Measurements from ENCODE around the gene KIF6.

The KIF6 gene

DNA sequence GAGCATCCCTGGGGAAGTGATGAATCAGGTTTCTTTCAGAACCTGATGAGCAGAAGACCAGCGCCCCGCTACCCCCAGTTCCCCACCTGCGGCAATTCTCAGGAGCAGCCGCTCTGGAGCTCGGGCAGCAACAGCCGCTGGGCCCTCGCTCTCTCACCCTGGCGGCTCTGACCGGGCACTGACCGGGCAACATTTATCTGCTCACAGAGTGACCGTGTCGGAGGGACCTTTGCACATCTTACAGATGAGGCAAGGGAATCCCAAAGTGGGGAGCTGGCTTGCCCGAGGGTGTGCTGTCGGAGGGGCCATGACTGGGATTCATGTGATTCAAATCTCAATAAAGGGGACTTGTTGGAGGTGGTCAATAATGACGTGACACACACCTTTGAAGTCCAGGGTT is 376.5 kb downstream of the KIF6 start:
- DNase-seq (ENCODE audit: low read depth, low spot score), result no peak

DNA sequence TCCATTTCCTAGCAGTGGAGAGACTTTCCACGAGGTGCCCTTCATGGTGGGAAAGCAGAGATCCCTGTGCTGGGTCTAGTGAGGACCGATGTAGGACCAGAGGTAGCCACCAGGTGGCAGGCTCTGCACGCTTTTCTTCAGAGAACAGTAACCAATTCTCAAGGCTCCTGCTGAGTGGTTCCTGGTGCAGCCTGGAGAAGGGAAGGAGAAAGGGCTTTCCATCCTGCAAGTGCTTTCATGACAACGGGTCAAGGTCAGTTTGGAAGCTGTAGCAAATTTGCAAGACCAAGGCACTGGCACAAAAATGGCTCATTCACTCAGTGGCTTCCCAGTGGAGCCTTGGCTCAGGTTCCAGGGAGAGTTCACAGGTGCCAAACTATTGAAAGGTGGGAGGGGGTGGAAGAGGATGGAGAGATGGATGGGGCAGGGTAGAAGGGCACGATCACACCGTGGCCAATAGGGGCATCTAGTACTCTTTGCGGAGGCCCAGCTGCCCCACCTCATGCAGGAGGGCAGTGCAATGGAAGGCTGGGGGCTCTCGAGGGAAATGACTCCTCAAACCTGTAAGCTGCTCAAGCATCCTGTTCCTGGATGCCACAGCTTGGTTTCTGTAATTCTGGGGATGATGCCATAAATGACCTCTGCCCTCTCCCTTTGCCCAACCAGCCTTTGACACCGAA is 377.2 kb downstream of the KIF6 start:
- DNase-seq (ENCODE audit: low read depth, low spot score), result peak; percentile 4

DNA sequence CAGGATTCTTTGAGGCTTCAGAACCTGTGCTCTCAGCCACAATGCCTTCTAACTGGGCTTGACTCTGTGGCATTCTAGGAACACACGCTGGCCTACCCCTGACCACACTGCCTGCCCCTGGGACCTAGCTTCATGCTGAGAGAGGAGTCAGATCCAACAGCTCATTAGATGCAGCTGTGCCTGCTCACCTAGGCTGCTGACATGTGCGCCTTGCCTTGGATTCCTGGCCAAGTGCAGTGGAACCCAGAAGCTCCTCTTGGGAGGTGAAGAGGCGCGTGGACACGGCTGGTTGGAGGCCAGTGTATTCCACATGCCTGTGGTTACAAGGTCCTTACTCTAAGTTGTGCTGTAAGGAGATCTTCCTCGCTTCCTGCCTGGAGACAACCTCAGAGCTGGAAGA is 378.0 kb downstream of the KIF6 start:
- no peak for DNase-seq (ENCODE audit: low read depth, low spot score)

DNA sequence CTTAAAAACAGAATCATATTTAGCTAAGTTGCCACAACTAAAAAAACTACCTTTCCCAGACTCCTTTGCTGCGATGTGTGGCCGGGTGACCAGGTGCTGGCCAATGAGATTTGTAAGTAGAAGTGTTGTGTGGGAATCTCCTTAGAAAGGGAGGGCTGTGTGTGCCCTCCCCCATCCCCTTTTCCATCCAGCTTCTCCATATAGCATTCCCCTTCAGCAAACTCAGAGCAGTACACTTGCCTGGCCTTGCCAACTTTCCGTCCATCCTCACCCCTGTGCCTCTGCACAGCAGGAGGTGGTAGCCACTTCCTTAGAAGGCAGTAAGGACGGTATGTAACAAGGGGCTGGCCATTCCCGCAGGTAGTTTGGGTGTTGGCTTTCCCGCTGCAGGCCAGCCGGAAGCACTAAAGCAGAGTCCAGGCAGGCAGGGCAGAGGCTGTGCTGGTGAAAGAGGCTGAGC is 380.4 kb downstream of the KIF6 start:
- DNase-seq (ENCODE audit: low read depth, low spot score), result no peak

DNA sequence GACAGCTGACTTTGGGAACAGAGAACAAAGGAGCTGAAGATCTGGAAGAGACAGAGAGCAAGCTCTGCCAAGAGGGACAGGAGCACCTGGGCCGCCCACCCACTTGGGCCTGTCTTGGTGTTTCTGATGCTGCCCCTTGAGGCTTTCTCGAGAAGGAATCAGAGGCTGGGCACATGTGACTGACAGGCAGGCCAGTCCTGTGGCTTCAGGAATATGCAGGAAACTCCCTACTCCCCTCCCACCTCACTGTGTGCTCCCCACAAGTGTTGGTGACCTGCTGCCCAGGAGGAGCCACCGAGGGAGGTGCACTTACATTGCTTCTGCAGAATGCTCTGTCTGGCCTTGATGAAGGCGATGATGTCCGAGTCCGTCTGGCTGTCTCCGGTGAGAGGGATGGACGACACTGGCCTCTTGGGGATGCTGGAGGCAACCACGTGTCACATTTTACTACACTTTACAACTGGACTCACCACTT is 381.8 kb downstream of the KIF6 start:
- DNase-seq (ENCODE audit: low read depth, low spot score), result no peak

DNA sequence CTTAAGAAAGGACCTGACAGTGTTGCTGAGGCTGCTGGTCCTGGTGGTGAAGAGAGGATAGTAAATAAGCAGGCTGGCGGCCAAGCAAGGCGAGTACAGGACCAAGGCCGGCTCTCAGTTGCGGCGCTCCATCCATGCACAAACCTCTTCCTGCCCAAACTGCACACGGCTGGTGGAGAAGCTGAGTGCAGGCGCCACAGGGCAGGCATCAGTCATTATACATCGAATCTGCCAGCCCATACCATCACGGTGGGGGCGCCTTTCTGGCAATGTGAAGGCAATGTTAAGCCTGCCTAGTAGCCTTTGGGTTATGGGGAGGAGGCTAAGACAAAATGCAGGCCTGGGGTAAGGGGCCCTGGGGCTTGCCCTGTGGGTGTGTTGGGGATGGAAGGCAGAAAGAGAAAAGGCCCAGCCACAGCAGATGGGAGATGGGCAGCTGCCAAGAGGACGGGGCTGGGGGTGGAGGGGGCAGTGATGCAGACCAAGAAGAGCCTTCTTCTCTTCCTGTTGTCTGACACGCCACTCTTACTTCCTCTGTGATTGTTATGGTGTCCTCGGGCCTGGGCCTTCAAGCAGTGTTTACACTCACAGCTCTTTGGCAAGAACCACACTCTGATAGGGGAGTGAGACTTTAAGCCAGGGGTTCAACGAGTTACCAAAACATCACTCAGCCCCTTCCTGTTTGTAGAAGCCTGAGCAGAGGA is 382.4 kb downstream of the KIF6 start:
- DNase-seq (ENCODE audit: low read depth, low spot score), result no peak

DNA sequence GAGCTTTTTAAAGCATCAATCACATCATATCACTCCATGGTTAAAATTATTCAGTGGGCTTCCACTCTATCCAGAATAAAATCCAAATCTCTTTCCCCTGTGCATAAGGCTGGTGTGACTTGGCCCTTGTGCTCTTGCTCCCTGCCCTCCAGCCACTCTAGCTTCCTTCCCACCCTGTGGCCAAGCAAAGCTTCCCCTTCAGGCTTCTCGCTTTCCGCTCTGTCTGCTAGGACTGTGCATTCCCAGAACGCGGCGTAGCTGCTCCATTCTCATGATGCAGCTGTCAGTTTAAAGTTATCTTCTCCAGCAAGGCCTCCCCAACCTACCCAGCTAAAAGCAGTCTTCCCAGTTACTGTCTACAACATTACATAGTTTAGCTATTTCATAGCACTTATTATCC is 383.3 kb downstream of the KIF6 start:
- DNase-seq (ENCODE audit: low read depth, low spot score), result no peak

DNA sequence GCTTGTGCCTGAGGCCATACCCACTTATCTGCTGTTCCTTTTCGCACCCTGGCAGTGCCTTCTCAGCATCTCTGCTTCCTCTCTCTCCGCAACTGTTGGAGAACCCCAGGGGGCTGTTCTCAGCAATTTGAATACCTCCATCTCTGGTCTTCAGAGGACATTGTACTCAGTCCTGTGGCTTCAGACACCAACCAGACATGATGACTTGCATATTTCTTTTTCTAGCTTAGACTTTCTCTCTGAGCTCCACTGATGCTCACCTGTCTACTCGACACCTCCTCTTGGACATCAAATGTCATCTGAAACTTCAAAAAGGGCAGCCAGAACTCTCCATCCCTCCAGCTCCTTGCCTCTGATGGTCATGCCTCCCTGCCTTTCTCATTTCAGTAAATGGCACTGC is 383.9 kb downstream of the KIF6 start:
- DNase-seq (ENCODE audit: low read depth, low spot score), result no peak

DNA sequence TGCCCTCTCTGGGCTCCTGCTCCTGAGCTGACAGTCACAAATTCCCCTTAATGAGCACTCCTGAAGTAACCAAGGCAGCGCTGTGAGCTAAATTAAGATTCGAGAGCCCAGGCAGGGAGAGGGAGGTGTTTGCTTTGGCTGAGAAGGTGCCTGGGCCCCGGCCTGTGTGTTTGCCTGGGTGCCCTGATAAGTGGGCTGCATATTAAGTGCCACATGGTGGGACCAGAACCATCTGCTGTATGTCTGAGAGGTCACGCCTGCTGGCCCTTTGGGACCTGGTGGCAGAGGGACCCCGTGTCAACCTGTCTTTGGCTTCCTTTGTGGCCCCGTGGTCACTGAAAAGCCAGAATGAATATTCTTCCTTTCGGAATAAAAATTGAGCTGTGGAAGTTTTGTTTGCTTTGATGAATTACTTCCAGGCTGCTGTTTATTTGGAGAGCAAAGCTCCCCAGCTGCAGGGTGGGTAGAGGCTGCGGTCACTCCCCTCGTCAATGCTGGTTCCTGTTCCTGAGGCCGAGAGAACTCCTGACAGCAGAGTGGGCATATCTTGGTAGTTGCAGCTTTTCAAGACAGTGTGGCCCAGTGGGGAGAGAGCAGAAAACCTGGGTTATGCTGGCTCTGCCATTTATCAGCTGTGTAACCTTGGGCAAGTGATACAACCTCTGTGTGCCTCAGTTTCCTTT is 385.2 kb downstream of the KIF6 start:
- no peak for DNase-seq (ENCODE audit: low read depth, low spot score)

DNA sequence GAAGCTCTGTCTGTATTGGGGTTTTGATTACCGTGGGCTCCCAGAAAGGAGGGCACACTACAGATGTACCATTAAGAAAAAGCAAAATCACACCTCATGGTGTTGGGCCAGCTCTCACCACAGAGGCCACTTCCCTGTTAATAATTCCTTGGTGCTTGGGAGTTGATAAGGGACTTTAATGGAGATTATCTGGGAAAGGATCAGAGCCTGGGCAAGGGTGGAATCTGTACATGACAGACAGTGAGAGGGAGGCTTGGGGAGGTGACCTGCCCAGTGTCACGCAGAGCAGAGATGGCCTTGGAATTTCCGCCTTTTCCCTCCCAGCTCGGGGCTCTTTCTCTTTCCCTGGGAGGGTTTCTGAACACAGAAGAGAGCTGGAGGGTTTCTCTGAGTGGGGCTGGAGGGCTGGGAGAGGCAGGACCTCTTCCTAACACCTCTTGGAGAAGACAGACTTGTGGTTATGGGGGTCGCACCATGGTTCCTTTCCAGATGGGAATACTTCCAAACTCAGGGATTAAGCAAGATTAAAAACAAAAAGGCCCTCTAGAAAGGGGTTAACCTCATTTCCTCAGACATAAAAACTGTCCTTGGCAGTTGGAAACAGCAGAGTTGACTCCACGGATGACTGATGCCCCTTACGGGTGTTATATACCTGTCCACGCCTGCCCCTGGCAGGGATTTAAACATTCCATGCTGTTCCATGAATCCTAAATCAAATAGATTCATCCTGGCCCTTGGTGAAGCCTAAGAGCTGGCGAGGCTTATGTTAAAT is 385.9 kb downstream of the KIF6 start:
- no peak for DNase-seq (ENCODE audit: low read depth, low spot score)

DNA sequence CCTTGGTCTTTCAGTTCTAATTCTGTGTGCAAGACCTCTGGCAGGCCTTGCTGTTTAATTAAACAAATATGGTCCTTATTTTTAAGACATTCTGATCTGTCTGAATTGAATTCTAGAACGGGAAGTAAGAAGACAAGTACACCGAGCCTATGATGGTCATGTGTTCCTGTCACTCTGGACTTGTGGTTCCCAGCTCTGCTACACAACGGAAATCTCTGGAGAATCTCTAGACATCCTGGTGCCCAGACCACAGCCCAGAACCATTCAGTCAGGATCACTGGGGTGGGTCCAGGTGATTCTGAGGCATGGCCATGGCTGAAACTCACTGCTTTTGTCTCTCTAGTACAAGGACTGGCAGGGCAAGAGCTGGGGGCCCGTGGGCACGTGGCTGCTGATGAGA is 386.8 kb downstream of the KIF6 start:
- no peak for DNase-seq (ENCODE audit: low read depth, low spot score)

DNA sequence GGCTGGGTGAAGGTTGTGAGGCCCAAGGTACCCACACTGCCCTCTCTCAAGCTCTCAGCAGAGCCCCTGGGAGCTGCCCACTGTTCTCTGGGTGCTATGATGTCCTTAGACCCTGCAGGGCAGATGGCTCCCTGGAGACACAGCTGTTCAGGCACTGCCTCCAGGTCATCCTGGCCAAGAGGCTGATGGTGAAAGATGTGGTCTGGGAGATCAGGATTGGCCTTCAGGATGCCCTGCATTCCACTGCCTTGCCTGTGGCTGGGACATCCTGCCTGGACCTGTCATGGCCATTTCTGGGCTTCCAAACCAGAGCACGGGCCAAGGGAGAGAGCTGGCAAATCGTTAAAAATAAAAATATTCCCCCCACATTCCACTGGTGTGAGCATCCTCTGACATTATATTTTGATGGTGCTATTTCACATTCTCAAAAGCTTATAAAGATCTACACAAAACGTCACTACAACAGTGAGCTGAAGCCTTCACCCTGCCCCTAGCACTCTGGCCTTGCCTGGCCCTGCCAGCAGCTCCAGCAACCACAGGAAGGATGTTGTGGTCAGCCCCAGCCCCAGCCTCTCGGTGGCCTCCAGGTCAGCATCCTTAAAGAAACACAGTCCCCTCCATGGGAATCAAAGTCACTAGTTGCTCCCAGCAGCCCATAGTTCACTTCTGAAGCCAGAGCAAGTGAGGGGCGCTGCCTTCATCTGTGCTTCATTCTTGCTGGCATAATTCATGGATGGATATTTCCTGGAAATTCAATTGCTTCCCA is 389.2 kb downstream of the KIF6 start:
- DNase-seq (ENCODE audit: low read depth, low spot score), result no peak

DNA sequence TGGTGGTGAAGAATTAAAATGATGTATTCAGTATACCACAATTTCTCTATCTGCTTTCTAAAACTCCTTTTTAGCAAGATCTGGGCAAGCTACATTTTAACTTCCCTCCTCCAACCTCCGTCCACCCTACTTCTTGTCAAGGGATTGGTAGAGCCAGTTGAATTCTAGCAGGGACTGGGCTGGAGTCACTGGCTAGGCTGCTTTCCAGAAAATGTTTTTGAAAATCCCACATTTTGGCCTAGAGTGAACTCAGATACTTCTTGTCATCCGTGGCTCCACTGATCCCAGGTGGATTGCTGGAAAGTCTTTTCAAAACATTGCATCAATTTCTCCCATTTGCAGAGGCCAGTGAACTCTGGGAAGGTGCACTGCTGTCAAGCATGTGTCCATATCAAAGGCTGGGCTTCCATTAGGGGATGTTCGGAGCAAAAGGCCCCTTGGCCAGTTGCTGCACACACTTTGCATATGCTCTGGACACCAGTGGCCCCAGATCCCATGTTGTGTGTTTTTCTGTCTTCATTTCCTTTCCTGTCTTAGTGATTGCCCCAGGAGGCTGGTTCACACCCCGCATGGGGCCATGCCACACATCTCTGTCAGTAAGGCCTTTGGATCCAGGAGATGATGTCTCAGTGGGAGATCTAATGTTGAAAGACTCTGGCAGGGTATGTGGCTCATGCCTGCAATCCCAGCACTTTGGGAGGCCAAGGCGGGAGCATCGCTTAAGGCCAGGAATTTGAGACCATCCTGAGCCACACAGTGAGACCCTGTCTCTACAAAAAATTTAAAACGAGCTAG is 391.4 kb downstream of the KIF6 start:
- DNase-seq (ENCODE audit: low read depth, low spot score), result no peak

DNA sequence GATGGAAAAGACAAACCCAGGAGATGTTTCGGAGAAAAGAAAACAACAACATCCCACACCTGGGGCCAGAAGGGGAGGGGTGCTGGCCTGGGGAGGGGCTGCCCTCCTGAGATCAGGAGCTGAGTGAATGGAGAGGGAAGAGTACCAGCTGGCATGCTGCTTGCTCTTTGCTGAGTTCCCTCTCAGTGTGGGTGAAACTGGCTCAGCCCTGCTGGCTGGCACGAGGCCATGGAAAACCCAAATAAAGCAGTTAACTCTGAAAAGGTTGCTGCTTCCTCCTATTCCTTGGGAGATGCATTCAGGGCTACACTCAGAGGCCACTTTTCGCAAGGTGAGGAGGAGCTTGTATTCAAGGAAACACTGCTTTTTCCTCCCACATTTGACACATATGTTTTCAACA is 394.7 kb downstream of the KIF6 start:
- DNase-seq (ENCODE audit: low read depth, low spot score), result no peak

DNA sequence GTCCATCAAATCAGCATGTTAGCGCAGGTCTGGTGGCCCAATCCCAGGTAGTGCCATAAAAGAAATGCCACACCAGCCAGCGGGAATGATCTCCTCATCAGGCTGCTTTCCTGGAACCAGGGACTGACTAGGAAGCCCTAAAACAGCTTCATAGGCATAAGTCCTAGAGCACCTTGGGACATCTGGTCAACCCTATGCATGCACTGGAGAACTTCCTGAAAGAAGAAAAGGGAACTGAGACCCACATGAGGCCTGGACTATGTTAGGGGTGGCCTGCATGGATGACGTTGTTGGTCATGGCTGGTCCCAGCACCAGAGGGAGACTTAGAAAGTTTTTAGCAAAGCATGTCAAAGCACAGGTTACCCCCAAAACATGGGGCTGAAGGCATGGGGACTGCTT is 395.2 kb downstream of the KIF6 start:
- no peak for DNase-seq (ENCODE audit: low read depth, low spot score)

DNA sequence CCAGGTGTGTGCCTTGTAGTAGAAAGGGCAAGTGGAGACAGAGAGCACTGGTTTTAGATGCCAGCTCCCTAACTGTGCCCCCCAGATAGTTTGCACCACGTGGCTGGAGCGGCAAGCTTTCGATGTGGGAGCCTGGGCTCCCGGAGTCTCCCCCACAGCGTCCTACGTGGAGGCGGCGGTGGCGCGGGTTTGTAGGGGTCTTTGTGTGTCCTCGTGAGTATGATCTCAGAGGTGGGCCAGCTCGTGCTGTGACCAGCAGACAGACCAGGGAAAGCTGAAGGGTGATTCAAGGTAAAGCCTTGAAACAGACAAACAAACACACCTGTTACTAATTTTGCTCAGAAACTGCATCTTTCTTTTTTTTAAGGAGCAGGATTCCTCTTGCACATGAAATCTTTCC is 397.1 kb downstream of the KIF6 start:
- no peak for DNase-seq (ENCODE audit: low read depth, low spot score)

DNA sequence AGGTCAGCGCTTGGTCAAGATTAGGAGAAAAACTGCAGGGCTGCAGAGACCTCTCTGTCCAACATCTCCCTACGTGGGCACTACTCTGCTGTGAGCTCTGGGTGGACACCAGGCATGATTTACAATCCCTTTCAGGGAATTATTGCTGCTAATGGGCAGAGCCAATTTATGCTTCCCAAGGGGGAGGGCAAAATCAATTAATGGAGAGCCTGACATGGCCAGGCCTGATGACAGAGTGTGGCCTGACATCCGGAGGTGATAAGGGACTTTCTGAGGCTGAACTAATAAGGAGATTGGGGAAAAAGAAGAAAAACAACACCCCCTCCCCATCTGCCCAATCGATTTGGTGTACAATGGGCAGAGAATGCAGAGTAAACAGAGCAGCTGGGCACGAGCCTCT is 397.7 kb downstream of the KIF6 start:
- no peak for DNase-seq (ENCODE audit: low read depth, low spot score)

DNA sequence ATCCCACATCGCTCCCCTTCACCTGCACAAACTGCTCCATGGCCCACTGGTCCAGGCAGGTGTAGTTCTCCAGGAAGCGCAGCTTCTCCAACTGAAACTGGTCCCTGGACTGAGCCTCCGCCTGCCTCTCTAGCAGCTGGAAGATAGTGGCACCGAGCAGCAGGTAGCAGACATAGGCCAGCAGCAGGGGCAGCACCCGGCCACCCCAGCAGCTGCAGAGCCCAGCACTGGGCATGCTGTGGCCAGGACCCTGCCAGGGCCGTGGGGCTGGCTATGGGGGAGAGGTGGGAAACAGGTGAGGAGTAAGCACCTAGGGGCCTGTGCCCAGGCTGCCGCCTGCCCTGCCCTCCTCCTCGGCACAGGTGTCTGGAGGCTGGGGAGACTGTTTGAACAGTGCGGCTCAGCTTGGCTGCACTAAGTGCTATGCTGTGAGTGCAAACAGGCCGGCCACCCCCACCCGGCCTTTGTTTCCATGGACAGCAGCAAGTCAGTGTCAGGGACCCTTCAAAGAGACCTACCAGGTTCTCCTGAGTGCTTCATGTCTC is 402.8 kb downstream of the KIF6 start, which contains the start of gene KCNK16:
Gene KCNK16 (minus strand): TSS at position 397 of the 545 bp plus-strand sequence. CDS start 162 bp downstream, at position 235.
- DNase-seq (ENCODE audit: low read depth, low spot score), result no peak

DNA sequence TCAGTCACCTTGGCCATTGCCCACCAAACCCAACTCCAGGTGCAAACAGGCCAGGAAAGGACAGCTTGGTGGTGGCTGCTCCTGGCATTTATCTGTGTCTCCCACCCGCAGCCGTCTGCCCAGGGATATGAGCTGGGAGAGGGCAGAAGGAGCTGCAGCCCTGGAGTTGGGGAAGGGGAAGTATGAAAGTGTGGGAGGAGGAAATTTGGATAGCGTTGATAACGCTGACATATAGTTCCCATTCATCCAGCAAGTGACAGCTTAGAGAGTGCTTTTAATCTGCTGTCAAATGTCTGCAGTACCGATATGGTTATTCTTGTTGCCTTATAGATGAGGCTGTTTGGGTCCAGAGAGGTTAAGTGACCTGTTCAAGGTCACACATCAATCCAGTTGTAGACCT is 403.4 kb downstream of the KIF6 start:
- DNase-seq (ENCODE audit: low read depth, low spot score), result no peak

DNA sequence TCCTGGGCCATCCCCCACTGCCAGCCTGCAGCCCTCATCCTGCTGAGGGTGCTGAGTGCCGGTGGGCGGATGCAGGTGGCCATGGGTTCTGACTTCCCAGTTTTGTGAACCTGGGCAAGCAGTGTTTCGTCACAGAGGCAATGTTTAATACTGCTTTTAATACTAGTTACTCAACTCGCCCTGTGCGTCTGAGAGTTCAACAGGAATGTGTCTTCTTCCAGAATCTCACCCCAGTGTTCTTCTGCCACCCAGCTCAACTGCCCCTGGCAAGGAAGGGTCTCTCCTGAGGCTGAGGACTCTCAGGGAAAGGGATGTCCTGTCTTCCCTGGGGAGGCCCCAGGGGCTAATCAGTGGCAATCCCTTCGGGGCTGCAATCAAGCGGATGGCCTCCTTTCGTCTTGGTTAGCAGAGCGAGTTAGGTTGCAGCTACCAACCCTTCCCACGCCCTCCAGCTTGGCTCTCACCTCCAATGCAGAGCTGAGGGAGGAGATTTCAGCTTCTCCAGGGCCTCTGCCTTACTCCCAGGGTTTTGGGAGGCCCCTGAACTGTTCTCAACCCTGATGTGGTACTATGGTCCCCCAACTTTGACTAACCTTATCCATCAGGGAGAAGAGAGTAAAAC is 404.7 kb downstream of the KIF6 start:
- no peak for DNase-seq (ENCODE audit: low read depth, low spot score)

All from activated CD4-positive, CD25-positive, alpha-beta regulatory T cell treated with anti-CD3 and anti-CD28 coated beads, Interleukin-2, amount 50 U/mL, for 16 hours (primary cell).